K562 (cell line): Measurements from ENCODE around the gene SDHC. TPM values are rescaled to one million over a fixed set of nuclear protein-coding genes. Genes with fewer than 3 reads are reported as not detected.

ENCODE experiments used
- ATAC-seq: fragments of 200-7000 bp; cut with Tn5 transposase; 3 replicates; pipeline ENCODE4 v1.9.1; 2020; ENCODE audit warnings: moderate library complexity
- BruUV-seq: library from RNA; stranded (reverse); fragments of 400-500 nt; replicated peaks from 2 replicates; lab custom pipeline; 2021; lab: Mats Ljungman, UMichigan
- CTCF ChIA-PET: fragments of 300-600 bp; formaldehyde crosslinking; extraction: SDS; loops from one replicate; lab custom pipeline; 2021; ENCODE audit warnings: low intra/inter-chr PET ratio; lab: Yijun Ruan, JAX
- POLR2A ChIA-PET: fragments of 300-600, 350-650 bp; sonication (Branson Sonifier 250); formaldehyde crosslinking; extraction: SDS; loops from one replicate; lab custom pipeline; 2021; ENCODE audit warnings: antibody characterized with exemption, inconsistent platforms; lab: Yijun Ruan, JAX
- DNase-seq, 4 experiments: peaks; one replicate each; pipeline versions ENCODE4 v3.0.0 to v3.0.0-alpha.2; 2011 to 2018; ENCODE audit warnings: low spot score in 3 of 4, mixed read lengths in 3 of 4; ENCODE audit errors: extremely low read depth in 1 of 4
- FAIRE-seq: peaks from 2 replicates; lab custom pipeline; 2011; peaks lifted over from hg19 to GRCh38; lab: Jason Lieb, UNC
- H2AFZ ChIP-seq: 2 replicates; pipeline ENCODE4 v1.6.0; 2011; ENCODE audit warnings: low read depth, low read length, control low read depth, inconsistent platforms
- H3K27ac ChIP-seq: fragments of 200-600 bp; 3 replicates; pipeline ENCODE4 v1.8.0; 2011; ENCODE audit warnings: low read depth, mild to moderate bottlenecking, control low read depth, inconsistent platforms, low read length, moderate library complexity, mixed read lengths; ENCODE audit errors: extremely low read depth
- H3K27me3 ChIP-seq, 2 experiments: fragments of 300-600 bp in 1 of 2; 2 replicates in 1 of 2; 3 replicates in 1 of 2; pipeline versions ENCODE4 v1.6.0 to v1.8.0; 2011; ENCODE audit warnings: inconsistent platforms in 2 of 2, low read length in 2 of 2, mild to moderate bottlenecking in 1 of 2, mixed read lengths in 1 of 2, moderate library complexity in 1 of 2; ENCODE audit not compliant: control insufficient read depth in 2 of 2, insufficient read depth in 2 of 2
- H3K36me3 ChIP-seq: fragments of 300-600 bp; 3 replicates; pipeline ENCODE4 v1.8.0; 2011; ENCODE audit warnings: mild to moderate bottlenecking, low read length, inconsistent platforms; ENCODE audit not compliant: control insufficient read depth, insufficient read depth
- H3K4me1 ChIP-seq, 2 experiments: fragments of 200-600 bp in 1 of 2; replicated peaks in 1 of 2; 2 replicates in 1 of 2; 3 replicates in 1 of 2; pipeline versions ENCODE4 v1.5.1 to v1.8.0; 2011; ENCODE audit warnings: inconsistent platforms in 2 of 2, low read length in 2 of 2, mild to moderate bottlenecking in 1 of 2, mixed read lengths in 1 of 2, moderate library complexity in 1 of 2; ENCODE audit not compliant: control insufficient read depth in 2 of 2, insufficient read depth in 2 of 2
- H3K4me2 ChIP-seq: 2 replicates; pipeline ENCODE4 v1.6.1; 2011; ENCODE audit warnings: low read length, control low read depth, inconsistent platforms, mixed read lengths; ENCODE audit not compliant: insufficient read depth
- H3K4me3 ChIP-seq: fragments of 200-600 bp; sonication (generic), shearing (Covaris generic); 2 replicates; pipeline ENCODE4 v1.5.1; 2016; ENCODE audit warnings: control low read depth, inconsistent platforms
- H3K79me2 ChIP-seq: fragments of 200-600 bp; 3 replicates; pipeline ENCODE4 v1.8.0; 2011; ENCODE audit warnings: low read length, inconsistent platforms; ENCODE audit not compliant: control insufficient read depth, insufficient read depth
- H3K9ac ChIP-seq, 2 experiments: 2 replicates each; pipeline versions ENCODE4 v1.6.0 to v1.6.1; 2011; ENCODE audit warnings: low read depth in 2 of 2, low read length in 2 of 2, control low read depth in 1 of 2, inconsistent platforms in 1 of 2, mild to moderate bottlenecking in 1 of 2, mixed read lengths in 1 of 2; ENCODE audit not compliant: insufficient read depth in 1 of 2
- H3K9me1 ChIP-seq: one replicate; pipeline ENCODE4 v1.6.0; 2011; ENCODE audit warnings: inconsistent platforms, mild to moderate bottlenecking, low read length, moderate library complexity; ENCODE audit not compliant: control insufficient read depth, insufficient read depth
- H3K9me3 ChIP-seq: replicated peaks from 2 replicates; pipeline ENCODE4 v1.5.1; 2011; ENCODE audit warnings: low read depth, low read length, inconsistent platforms; ENCODE audit not compliant: control insufficient read depth, insufficient read depth
- H4K20me1 ChIP-seq: replicated peaks from 2 replicates; pipeline ENCODE4 v1.6.1; 2011; ENCODE audit warnings: low read length, inconsistent platforms, mixed read lengths; ENCODE audit not compliant: control insufficient read depth, insufficient read depth
- BRF2 ChIP-seq: IDR thresholded peaks from 3 replicates; pipeline ENCODE4 v1.6.1; 2011; ENCODE audit warnings: borderline replicate concordance, mild to moderate bottlenecking; ENCODE audit not compliant: insufficient read length, insufficient read depth
- FOXA1 ChIP-seq: fragments of 450-650 bp; IDR thresholded peaks from 2 replicates; pipeline ENCODE4 v1.6.1; 2016; ENCODE audit warnings: mild to moderate bottlenecking, borderline replicate concordance
- HINFP ChIP-seq: fragments of 450-650 bp; conservative IDR thresholded peaks from 2 replicates; pipeline ENCODE4 v1.6.1; 2016; ENCODE audit warnings: missing genetic modification characterization, low read depth, mild to moderate bottlenecking, control low read depth, missing compliant biosample characterization
- KDM5B ChIP-seq: fragments of 200-600 bp; sonication (generic); IDR thresholded peaks from 2 replicates; pipeline ENCODE4 v1.6.1; 2012; ENCODE audit warnings: low read depth, mild to moderate bottlenecking, moderate library complexity, low read length, control low read depth, inconsistent platforms; ENCODE audit not compliant: insufficient replicate concordance
- NCOA4 ChIP-seq: fragments of 450-650 bp; IDR thresholded peaks from 2 replicates; pipeline ENCODE4 v1.6.1; 2018; ENCODE audit warnings: mild to moderate bottlenecking; ENCODE audit not compliant: partially characterized antibody
- NUFIP1 ChIP-seq: fragments of 450-650 bp; IDR thresholded peaks from 2 replicates; pipeline ENCODE4 v1.6.1; 2018; ENCODE audit not compliant: partially characterized antibody
- RBM17 ChIP-seq: fragments of 200-400 bp; formaldehyde crosslinking; IDR thresholded peaks from 2 replicates; pipeline ENCODE4 v1.6.1; 2017; ENCODE audit warnings: low read depth, mild to moderate bottlenecking, low read length, borderline replicate concordance
- WGBS: fragments of 100-300 bp; shearing (Covaris generic); methylation state at CpG from one replicate; pipeline ENCODE4 v1.1.6; 2016; ENCODE audit warnings: low coverage, mixed read lengths; ENCODE audit not compliant: insufficient coverage; ENCODE audit errors: missing lambda C conversion rate; 5-methylcytosine and 5-hydroxymethylcytosine counted together
- in situ Hi-C: fragments of 300-500 bp; cut with MboI; formaldehyde crosslinking; loops from 4 replicates; pipeline ENCODE4 v1.15.0; 2018; ENCODE audit warnings: inconsistent platforms, mixed read lengths
- intact Hi-C: fragments of 100-400 bp; cut with micrococcal nuclease; formaldehyde crosslinking; loops from 2 replicates; pipeline ENCODE4 v1.14.2; 2022
- polyA plus RNA-seq, 8 experiments: library from polyadenylated mRNA; depleted of rRNA in 4 of 8; stranded (reverse) in 5 of 8; unstranded in 3 of 8; fragments of >200 nt; fragmentation: Nextera tagmentation in 2 of 8; fragmentation: Illumina TruSeq in 1 of 8; extraction: Ambion mirVana in 2 of 8; extraction: Trizol in 1 of 8; gene quantifications; 2 replicates each; pipeline versions ENCODE4 v1.2.1 to v1.2.3, GENCODE V29; 2011 to 2014; ENCODE audit warnings: inconsistent platforms in 1 of 8, missing spikeins in 1 of 8
- total RNA-seq, 7 experiments: library from RNA; depleted of rRNA in 6 of 7; stranded (reverse); fragments of >200 nt in 6 of 7; fragmentation: Illumina TruSeq in 2 of 7; extraction: Trizol in 2 of 7; gene quantifications; 2 replicates each; pipeline versions ENCODE4 v1.2.1 to v1.2.3, GENCODE V29; 2011 to 2021; ENCODE audit warnings: low replicate concordance in 1 of 7

Gene SDHC
- total and polyA plus RNA-seq, 9 of the 15 experiments (the other 6 are each of a cell fraction or from before 2014, with no cell fraction given), result 7.7 to 309 (median 174) TPM

GRCh38 chr1:161274874-161275273 lies 39.3 kb upstream of the SDHC start (continued):
- TF ChIP-seq HINFP (tag), result no peak

GRCh38 chr1:161282991-161283390 lies 31.2 kb upstream of the SDHC start:
- Histone ChIP-seq H3K27me3 (peaks cover 10 to 12% of the 10 kb centered on the region in 2 experiments), H3K9me3 (no peaks in the 10 kb centered on the region), H3K79me2 (no peaks in the 10 kb centered on the region), H2AFZ (no peak overlapping the region), H3K4me3 (no peak overlapping the region), H3K9me1 (no peaks in the 10 kb centered on the region), H3K4me2 (no peak overlapping the region), H3K9ac (no peak overlapping the region), H3K36me3 (no peaks in the 10 kb centered on the region), H4K20me1 (no peaks in the 10 kb centered on the region), H3K27ac (no peak overlapping the region), H3K4me1 (no peaks in the 10 kb centered on the region; a peak in 1 of 5 replicates)
- intact Hi-C loops (no loop called here), in situ Hi-C loops (no loop called here)
- 0% methylated on average over 1 of the region's 1 CpG for WGBS
- TF ChIP-seq NCOA4 (no peak), BRF2 (no peak), RBM17 (no peak), FOXA1 (no peak), KDM5B (no peak), NUFIP1 (no peak)
- DNase-seq (no peak), FAIRE-seq (no peak), ATAC-seq (no peak)
- ChIA-PET POLR2A (interaction anchor here (1.0 to 1.6 kb wide), 4 partner anchors 9 to 34 kb away, joined by 3 to 5 read pairs (median 4); no protein-coding TSS in a partner anchor), CTCF (no interaction called here)
- no TSS peak for BruUV-seq
